NCI-H345 treated with DMSO at 0.1 percent for 48 hours (cell line): ENCODE data around the gene ST7L.

Experiments
- DNase-seq: peaks from one replicate; lab custom pipeline; 2025; ENCODE audit not compliant: unreplicated experiment; lab: John Stamatoyannopoulos, UW

Gene ST7L

GRCh38 chr1:112546076-112546475, 72.9 kb downstream of the ST7L start:
- no peak for DNase-seq

GRCh38 chr1:112544751-112545150, 74.2 kb downstream of the ST7L start:
- no peak for DNase-seq

- no peak for DNase-seq
These were observed 74.8 kb downstream of the ST7L start for GRCh38 chr1:112544011-112544688.

- DNase-seq = no peak
These were observed 76.6 kb downstream of the ST7L start for GRCh38 chr1:112542206-112542973.

- DNase-seq = no peak
These were observed 77.6 kb downstream of the ST7L start for GRCh38 chr1:112541299-112541698.

GRCh38 chr1:112540226-112540794, 78.6 kb downstream of the ST7L start:
- no peak for DNase-seq

GRCh38 chr1:112538883-112539282, 80.1 kb downstream of the ST7L start:
- DNase-seq = no peak

- DNase-seq = no peak
These were observed 81.5 kb downstream of the ST7L start for GRCh38 chr1:112537456-112537855.

GRCh38 chr1:112536561-112536960, 82.4 kb downstream of the ST7L start:
- no peak for DNase-seq

GRCh38 chr1:112533029-112533428, 85.9 kb downstream of the ST7L start:
- DNase-seq = no peak

GRCh38 chr1:112532064-112532463, 86.9 kb downstream of the ST7L start:
- no peak for DNase-seq

- no peak for DNase-seq
These were observed 88.1 kb downstream of the ST7L start for GRCh38 chr1:112530832-112531231.

GRCh38 chr1:112529301-112529700, 89.6 kb downstream of the ST7L start:
- DNase-seq = no peak

GRCh38 chr1:112528076-112528475, 90.9 kb downstream of the ST7L start:
- DNase-seq = no peak

GRCh38 chr1:112527266-112528010, 91.5 kb downstream of the ST7L start:
- DNase-seq = no peak

- DNase-seq = no peak
These were observed 94.0 kb downstream of the ST7L start for GRCh38 chr1:112524986-112525385.

GRCh38 chr1:112524251-112524650, 94.7 kb downstream of the ST7L start:
- no peak for DNase-seq

GRCh38 chr1:112522621-112523020, 96.3 kb downstream of the ST7L start:
- DNase-seq = no peak

GRCh38 chr1:112520166-112520565, 98.8 kb downstream of the ST7L start:
- DNase-seq = no peak

- no peak for DNase-seq
These were observed 100.8 kb downstream of the ST7L start for GRCh38 chr1:112518186-112518585.

GRCh38 chr1:112517646-112518045, 101.3 kb downstream of the ST7L start:
- no peak for DNase-seq

GRCh38 chr1:112517231-112517630, 101.7 kb downstream of the ST7L start:
- no peak for DNase-seq
